Endothelial cell of umbilical vein (primary cell): Measurements from ENCODE around the gene GSE1. TPM values are rescaled to one million over a fixed set of nuclear protein-coding genes. Genes with fewer than 3 reads are reported as not detected.

Experiments used
- BruUV-seq: library from RNA; stranded (reverse); fragments of 400-500 nt; replicated peaks from 2 replicates; lab custom pipeline; 2021; lab: Mats Ljungman, UMichigan
- CTCF ChIA-PET: fragments of 300-600, 350-600 bp; sonication (Branson Sonifier 250); formaldehyde crosslinking; loops from one replicate; lab custom pipeline; 2021; ENCODE audit warnings: antibody characterized with exemption, inconsistent platforms; lab: Charles Lee
- POLR2A ChIA-PET: fragments of 300-600, 350-600 bp; sonication (Branson Sonifier 250); formaldehyde crosslinking; loops from one replicate; lab custom pipeline; 2021; ENCODE audit warnings: antibody characterized with exemption, inconsistent platforms; lab: Charles Lee
- DNase-seq: peaks from one replicate; pipeline ENCODE4 v3.0.0-alpha.2; 2011; ENCODE audit warnings: low read depth, low spot score
- FAIRE-seq: peaks from 2 replicates; lab custom pipeline; 2011; peaks lifted over from hg19 to GRCh38; lab: Jason Lieb, UNC
- H2AFZ ChIP-seq: 2 replicates; pipeline ENCODE4 v1.6.0; 2012; ENCODE audit warnings: low read depth, low read length, control low read depth, inconsistent platforms
- H3K27ac ChIP-seq: 2 replicates; pipeline ENCODE4 v1.5.1; 2011; ENCODE audit warnings: low read depth, mild to moderate bottlenecking, control low read depth, low read length, moderate library complexity; ENCODE audit not compliant: insufficient read depth
- H3K27me3 ChIP-seq, 2 experiments: 2 replicates each; pipeline versions ENCODE4 v1.6.0 to v1.6.1; 2011; ENCODE audit warnings: low read length in 2 of 2, mixed read lengths in 1 of 2; ENCODE audit not compliant: control insufficient read depth in 2 of 2, insufficient read depth in 2 of 2
- H3K36me3 ChIP-seq, 2 experiments: 2 replicates in 1 of 2; 3 replicates in 1 of 2; pipeline ENCODE4 v1.5.1; 2011; ENCODE audit warnings: low read length in 2 of 2, mild to moderate bottlenecking in 1 of 2, moderate library complexity in 1 of 2; ENCODE audit not compliant: control insufficient read depth in 2 of 2, insufficient read depth in 2 of 2; ENCODE audit errors: extremely low read depth in 1 of 2
- H3K4me1 ChIP-seq: 3 replicates; pipeline ENCODE4 v1.5.1; 2011; ENCODE audit warnings: mild to moderate bottlenecking, low read length; ENCODE audit not compliant: control insufficient read depth, insufficient read depth; ENCODE audit errors: extremely low read depth
- H3K4me2 ChIP-seq: 2 replicates; pipeline ENCODE4 v1.6.1; 2011; ENCODE audit warnings: low read length, control low read depth, mixed read lengths; ENCODE audit not compliant: insufficient read depth
- H3K4me3 ChIP-seq, 3 experiments: fragments of 200-600 bp in 1 of 3; sonication (generic), shearing (Covaris generic) in 1 of 3; replicated peaks in 1 of 3; 2 replicates each; pipeline ENCODE4 v1.5.1; 2011 to 2016; ENCODE audit warnings: control low read depth in 3 of 3, low read length in 3 of 3, mild to moderate bottlenecking in 2 of 3, inconsistent platforms in 1 of 3, low read depth in 1 of 3, moderate library complexity in 1 of 3; ENCODE audit not compliant: insufficient read depth in 1 of 3
- H3K79me2 ChIP-seq: 2 replicates; pipeline ENCODE4 v1.6.0; 2012; ENCODE audit warnings: low read length, inconsistent platforms; ENCODE audit not compliant: control insufficient read depth, insufficient read depth
- H3K9ac ChIP-seq: replicated peaks from 2 replicates; pipeline ENCODE3; 2011; ENCODE audit warnings: low read length, control low read depth; ENCODE audit not compliant: insufficient read depth; ENCODE audit errors: extremely low read depth
- H3K9me1 ChIP-seq: replicated peaks from 3 replicates; pipeline ENCODE4 v1.6.0; 2011; ENCODE audit warnings: mild to moderate bottlenecking, low read length; ENCODE audit not compliant: control insufficient read depth, insufficient read depth; ENCODE audit errors: extremely low read depth
- H3K9me3 ChIP-seq: replicated peaks from 2 replicates; pipeline ENCODE4 v1.5.1; 2012; ENCODE audit warnings: low read length, inconsistent platforms; ENCODE audit not compliant: control insufficient read depth, insufficient read depth
- H4K20me1 ChIP-seq: replicated peaks from 2 replicates; pipeline ENCODE3; 2011; ENCODE audit warnings: mild to moderate bottlenecking, low read length; ENCODE audit not compliant: control insufficient read depth, insufficient read depth; ENCODE audit errors: extremely low read depth
- EZH2 ChIP-seq: IDR thresholded peaks from 2 replicates; pipeline ENCODE4 v1.6.1; 2012; ENCODE audit warnings: borderline replicate concordance, low read depth, mild to moderate bottlenecking, moderate library complexity, low read length, inconsistent platforms; ENCODE audit not compliant: severe bottlenecking
- FOS ChIP-seq: IDR thresholded peaks from 2 replicates; pipeline ENCODE4 v1.6.1; 2011; ENCODE audit warnings: mild to moderate bottlenecking, low read length, moderate library complexity, borderline replicate concordance; ENCODE audit not compliant: insufficient read depth
- GATA2 ChIP-seq: IDR thresholded peaks from 2 replicates; pipeline ENCODE4 v1.7.0; 2011; ENCODE audit warnings: low read depth, mild to moderate bottlenecking, moderate library complexity, mixed read lengths, low read length; ENCODE audit not compliant: insufficient read length, insufficient read depth
- JUN ChIP-seq: IDR thresholded peaks from 2 replicates; pipeline ENCODE4 v1.6.1; 2011; ENCODE audit warnings: borderline replicate concordance, low read depth; ENCODE audit not compliant: insufficient read length, insufficient read depth
- MYC ChIP-seq: IDR thresholded peaks from one replicate; pipeline ENCODE4 v1.6.1; 2011; ENCODE audit warnings: mild to moderate bottlenecking, low read depth, low read length
- POLR2A ChIP-seq: IDR thresholded peaks from 2 replicates; pipeline ENCODE4 v1.6.1; 2012; ENCODE audit warnings: low read depth, mild to moderate bottlenecking, control low read depth, low read length
- POLR2AphosphoS5 ChIP-seq: IDR thresholded peaks from 2 replicates; pipeline ENCODE4 v1.6.1; 2012; ENCODE audit warnings: low read depth, mild to moderate bottlenecking, control low read depth, low read length, moderate library complexity; ENCODE audit not compliant: insufficient read depth
- dilution Hi-C: fragments of 300-500 bp; cut with MboI; formaldehyde crosslinking; loops from one replicate; pipeline ENCODE4 v1.15.0; 2019; ENCODE audit warnings: low sequenced_read_pairs; ENCODE audit not compliant: extremely low pct_ligation_motif_present
- intact Hi-C: fragments of 100-400 bp; cut with micrococcal nuclease; formaldehyde crosslinking; loops from one replicate; pipeline ENCODE4 v1.10.0; 2022
- polyA plus RNA-seq, 4 experiments: library from polyadenylated mRNA; depleted of rRNA in 3 of 4; stranded (reverse) in 3 of 4; unstranded in 1 of 4; fragments of >200 nt; gene quantifications; 2 replicates each; pipeline versions ENCODE4 v1.2.1 to v1.2.3, GENCODE V29; 2011 to 2012; ENCODE audit warnings: missing spikeins in 1 of 4
- total RNA-seq: library from RNA; stranded (reverse); gene quantifications from 2 replicates; pipeline ENCODE4 v1.2.3, GENCODE V29; 2021
- TF ChIP-seq, protein P1 (sequence below), 2 donors: IDR thresholded peaks; 1 replicate in 1 of 2; 2 replicates in 1 of 2; pipeline ENCODE4 v1.5.1; 2011; ENCODE audit warnings: low read length in 2 of 2, mild to moderate bottlenecking in 2 of 2, moderate library complexity in 2 of 2, control low read depth in 1 of 2, inconsistent platforms in 1 of 2, low read depth in 1 of 2; ENCODE audit not compliant: insufficient read depth in 1 of 2; ENCODE audit errors: extremely low read depth in 1 of 2
- TF ChIP-seq, protein P2 (sequence below): IDR thresholded peaks from 2 replicates; pipeline ENCODE4 v1.6.1; 2011; ENCODE audit not compliant: insufficient read depth, insufficient read length

Gene GSE1
- total and polyA plus RNA-seq, 2 donors (not counting 3 experiments of a cell fraction or from before 2014, with no cell fraction given): 4.2 to 18.3 TPM

DNA sequence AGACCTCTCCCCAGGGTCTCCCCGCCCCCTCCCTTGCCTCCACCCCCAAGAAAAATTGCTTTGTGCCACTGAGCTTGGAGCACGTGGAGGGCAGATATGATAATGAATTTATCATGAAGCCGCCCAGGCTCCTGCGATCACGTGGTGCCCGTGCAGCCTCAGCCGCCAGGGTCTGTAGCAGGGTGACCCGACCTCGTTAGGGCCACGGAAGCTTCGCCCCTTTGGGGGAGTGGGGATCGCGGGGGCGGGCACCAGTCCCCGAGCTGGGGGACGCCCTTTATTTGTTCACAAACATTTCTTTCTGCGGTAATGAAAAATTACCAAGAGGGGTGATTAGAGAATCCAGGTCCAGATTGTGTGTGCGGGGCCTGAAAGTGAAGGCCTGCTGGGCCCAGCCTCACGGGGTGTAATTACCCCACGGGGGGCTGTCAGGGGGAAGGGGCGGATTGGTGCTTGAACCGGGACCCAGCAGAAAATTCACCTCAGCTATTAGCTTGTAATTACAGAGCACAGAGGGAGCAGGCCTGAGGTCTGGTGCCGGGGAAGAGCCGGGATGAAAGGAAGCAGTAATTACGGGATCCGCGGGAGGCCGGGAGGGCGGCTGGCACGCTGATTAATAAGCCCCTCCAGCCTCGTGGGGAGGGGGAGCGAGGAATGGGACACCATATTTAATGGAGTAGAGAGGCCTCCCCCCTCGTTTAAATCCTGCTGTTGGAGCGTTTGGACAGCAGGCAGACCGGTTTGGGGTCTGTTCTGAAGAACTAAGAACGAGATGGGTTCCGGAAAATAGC lies 13.3 kb downstream of the GSE1 start:
- FAIRE-seq: no peak
- dilution Hi-C loops: no loop called here

DNA sequence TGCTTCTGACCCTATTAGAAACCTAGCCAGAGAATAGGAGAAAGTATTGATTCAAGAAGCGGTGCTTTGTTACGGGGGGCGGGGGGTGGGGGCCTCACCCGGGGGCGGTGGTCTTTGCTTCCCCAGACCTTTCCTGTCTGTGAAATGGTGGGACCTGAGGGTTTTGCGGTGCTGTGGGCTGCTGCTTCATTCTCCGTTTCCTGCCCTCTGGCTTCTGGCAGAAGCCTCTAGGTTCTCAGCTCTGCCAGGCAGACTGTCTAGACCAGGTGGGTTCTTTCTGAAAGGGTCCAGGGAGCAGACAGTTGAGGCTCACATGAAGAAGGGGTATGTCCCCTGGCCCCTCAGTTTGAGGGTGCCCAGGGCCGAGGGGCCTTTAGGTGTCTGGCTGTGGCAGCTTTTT lies 14.0 kb downstream of the GSE1 start:
- Histone ChIP-seq H3K27me3 (no peaks in the 10 kb centered on the region), H3K9ac (no peak overlapping the region), H3K4me1 (no peaks in the 10 kb centered on the region), H3K79me2 (no peaks in the 10 kb centered on the region), H3K27ac (no peak overlapping the region), H4K20me1 (no peaks in the 10 kb centered on the region), H3K9me1 (no peaks in the 10 kb centered on the region), H3K36me3 (no peaks in the 10 kb centered on the region), H3K4me3 (no peak overlapping the region), H3K4me2 (no peak overlapping the region), H2AFZ (no peak overlapping the region), H3K9me3 (no peaks in the 10 kb centered on the region)
- intact Hi-C loops: no loop called here
- ChIA-PET POLR2A (no interaction called here), CTCF (interaction anchor here (1.0 to 5.7 kb wide), 2 partner anchors 8 to 11 kb away, joined by 3 to 32 read pairs; no protein-coding TSS in a partner anchor)
- BruUV-seq: no TSS peak
- dilution Hi-C loops: no loop called here
- no peak for DNase-seq
- TF ChIP-seq JUN: no peak
- TF ChIP-seq FOS: no peak
- TF ChIP-seq POLR2AphosphoS5: no peak
- no peak for TF ChIP-seq GATA2
- TF ChIP-seq, protein P1, sequence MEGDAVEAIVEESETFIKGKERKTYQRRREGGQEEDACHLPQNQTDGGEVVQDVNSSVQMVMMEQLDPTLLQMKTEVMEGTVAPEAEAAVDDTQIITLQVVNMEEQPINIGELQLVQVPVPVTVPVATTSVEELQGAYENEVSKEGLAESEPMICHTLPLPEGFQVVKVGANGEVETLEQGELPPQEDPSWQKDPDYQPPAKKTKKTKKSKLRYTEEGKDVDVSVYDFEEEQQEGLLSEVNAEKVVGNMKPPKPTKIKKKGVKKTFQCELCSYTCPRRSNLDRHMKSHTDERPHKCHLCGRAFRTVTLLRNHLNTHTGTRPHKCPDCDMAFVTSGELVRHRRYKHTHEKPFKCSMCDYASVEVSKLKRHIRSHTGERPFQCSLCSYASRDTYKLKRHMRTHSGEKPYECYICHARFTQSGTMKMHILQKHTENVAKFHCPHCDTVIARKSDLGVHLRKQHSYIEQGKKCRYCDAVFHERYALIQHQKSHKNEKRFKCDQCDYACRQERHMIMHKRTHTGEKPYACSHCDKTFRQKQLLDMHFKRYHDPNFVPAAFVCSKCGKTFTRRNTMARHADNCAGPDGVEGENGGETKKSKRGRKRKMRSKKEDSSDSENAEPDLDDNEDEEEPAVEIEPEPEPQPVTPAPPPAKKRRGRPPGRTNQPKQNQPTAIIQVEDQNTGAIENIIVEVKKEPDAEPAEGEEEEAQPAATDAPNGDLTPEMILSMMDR (IDR thresholded peaks at IDR 0.05; ENCODE audit: extremely low read depth in 1 of 2, insufficient read depth in 1 of 2, low read depth in 1 of 2, low read length in 2 of 2): no peak
- TF ChIP-seq EZH2: no peak
- no peak for TF ChIP-seq POLR2A
- TF ChIP-seq, protein P2, sequence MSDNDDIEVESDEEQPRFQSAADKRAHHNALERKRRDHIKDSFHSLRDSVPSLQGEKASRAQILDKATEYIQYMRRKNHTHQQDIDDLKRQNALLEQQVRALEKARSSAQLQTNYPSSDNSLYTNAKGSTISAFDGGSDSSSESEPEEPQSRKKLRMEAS: no peak
- TF ChIP-seq MYC: no peak
- no peak for FAIRE-seq

More for the DNA sequence above, 13.3 kb downstream of the GSE1 start:
- BruUV-seq: no TSS peak
- Histone ChIP-seq H3K36me3 (no peaks in the 10 kb centered on the region), H3K79me2 (no peaks in the 10 kb centered on the region), H3K4me1 (no peaks in the 10 kb centered on the region), H3K27ac (no peak overlapping the region), H3K4me3 (no peak overlapping the region), H4K20me1 (no peaks in the 10 kb centered on the region), H3K9ac (no peak overlapping the region), H3K9me3 (no peaks in the 10 kb centered on the region), H3K27me3 (no peaks in the 10 kb centered on the region), H3K4me2 (no peak overlapping the region), H2AFZ (no peak overlapping the region), H3K9me1 (no peaks in the 10 kb centered on the region)
- CTCF ChIA-PET: interaction anchor here (0.7 to 5.7 kb wide), 2 partner anchors 10 to 1690 kb away, joined by 3 to 32 read pairs; no protein-coding TSS in a partner anchor
- intact Hi-C loops: no loop called here
- no peak for DNase-seq
- TF ChIP-seq EZH2 (no peak), MYC (no peak), JUN (no peak), GATA2 (no peak), POLR2A (no peak)
- POLR2A ChIA-PET: no interaction called here
